WERI-Rb-1 (cell line): Measurements from ENCODE around the gene SNAI1.

Experiments
- DNase-seq: peaks from one replicate; pipeline ENCODE4 v3.0.0-alpha.2; 2020
- H3K27ac ChIP-seq: fragments of 250-450 bp; sonication (Bioruptor Pico); 2 replicates; pipeline ENCODE4 v1.5.1; 2020; ENCODE audit warnings: mild to moderate bottlenecking, moderate library complexity
- H3K27me3 ChIP-seq: fragments of 250-450 bp; sonication (Bioruptor Pico); 2 replicates; pipeline ENCODE4 v1.5.1; 2021; ENCODE audit warnings: mild to moderate bottlenecking, low read depth, moderate library complexity; ENCODE audit not compliant: insufficient read depth, severe bottlenecking
- H3K36me3 ChIP-seq: fragments of 250-450 bp; sonication (Bioruptor Pico); 2 replicates; pipeline ENCODE4 v1.5.1; 2020; ENCODE audit warnings: mild to moderate bottlenecking, moderate library complexity
- H3K4me3 ChIP-seq: 2 replicates; pipeline ENCODE4 v1.5.1; 2011; ENCODE audit warnings: low read depth, mild to moderate bottlenecking, control low read depth, low read length
- H3K9me3 ChIP-seq: fragments of 250-450 bp; sonication (Bioruptor Pico); 2 replicates; pipeline ENCODE4 v1.5.1; 2021; ENCODE audit warnings: mild to moderate bottlenecking, moderate library complexity; ENCODE audit not compliant: severe bottlenecking
- CTCF ChIP-seq: IDR thresholded peaks from 2 replicates; pipeline ENCODE4 v1.5.1; 2011; ENCODE audit warnings: low read depth, mild to moderate bottlenecking, control low read depth, inconsistent platforms, low read length

Gene SNAI1

GRCh38 chr20:49982346-49983122 lies at the start of gene SNAI1:
Gene SNAI1 (plus strand): TSS chr20:49982980. CDS start chr20:49983060, 80 bp downstream.
- peak; percentile 65 for TF ChIP-seq CTCF
- Histone ChIP-seq H3K27ac (peak within 1 kb of the TSS; percentile 88), H3K36me3 (peaks cover 36% of the 10 kb centered on the region), H3K4me3 (peak within 1 kb of the TSS; percentile 91), H3K9me3 (no peaks in the 10 kb centered on the region), H3K27me3 (no peaks in the 10 kb centered on the region)
- peak; percentile 87 for DNase-seq

- Histone ChIP-seq H3K27ac (peak overlapping the region; percentile 46; the same call in 1 of the 2 replicates), H3K4me3 (peak overlapping the region; percentile 27; the same call in 1 of the 2 replicates), H3K9me3 (peaks cover 3% of the 10 kb centered on the region), H3K36me3 (peaks cover 23% of the 10 kb centered on the region), H3K27me3 (no peaks in the 10 kb centered on the region)
- no peak for DNase-seq
- TF ChIP-seq CTCF = no peak
Measured at GRCh38 chr20:49935746-49936152, 47.0 kb upstream of the SNAI1 start.

- peak; percentile 86 for DNase-seq
- Histone ChIP-seq H3K9me3 (peaks cover 3% of the 10 kb centered on the region), H3K27me3 (no peaks in the 10 kb centered on the region), H3K4me3 (peak within 1 kb of the TSS; percentile 86), H3K27ac (peak within 1 kb of the TSS; percentile 84), H3K36me3 (peaks cover 30% of the 10 kb centered on the region)
- no peak for TF ChIP-seq CTCF
Measured at GRCh38 chr20:49936153-49937026, 46.4 kb upstream of the SNAI1 start, which contains the start of gene RNF114. Gene RNF114 (plus strand): TSS chr20:49936397. CDS start chr20:49936413, 16 bp downstream.

- no peak for DNase-seq
- H3K9me3 ChIP-seq = peaks cover 3% of the 10 kb centered on the region
- peak overlapping the region; percentile 86 for H3K4me3 ChIP-seq
- H3K27ac ChIP-seq = peak overlapping the region; percentile 84
- H3K27me3 ChIP-seq = no peaks in the 10 kb centered on the region
- TF ChIP-seq CTCF = no peak
- peaks cover 39% of the 10 kb centered on the region for H3K36me3 ChIP-seq
Measured at GRCh38 chr20:49937027-49937929, 45.5 kb upstream of the SNAI1 start.
